ENCODE measurements around the gene GPR4. TPM values are rescaled to one million over a fixed set of nuclear protein-coding genes. Genes with fewer than 3 reads are reported as not detected.
"Not testable (repeated sequence)": the region's sequence is repeated elsewhere in the genome, so short reads cannot be mapped to it uniquely, and the experiment has no call there.

Gene GPR4
- total RNA-seq, 4 donors from 2014 or later, result 6.0 to 29.4 (median 12.0) TPM

DNA sequence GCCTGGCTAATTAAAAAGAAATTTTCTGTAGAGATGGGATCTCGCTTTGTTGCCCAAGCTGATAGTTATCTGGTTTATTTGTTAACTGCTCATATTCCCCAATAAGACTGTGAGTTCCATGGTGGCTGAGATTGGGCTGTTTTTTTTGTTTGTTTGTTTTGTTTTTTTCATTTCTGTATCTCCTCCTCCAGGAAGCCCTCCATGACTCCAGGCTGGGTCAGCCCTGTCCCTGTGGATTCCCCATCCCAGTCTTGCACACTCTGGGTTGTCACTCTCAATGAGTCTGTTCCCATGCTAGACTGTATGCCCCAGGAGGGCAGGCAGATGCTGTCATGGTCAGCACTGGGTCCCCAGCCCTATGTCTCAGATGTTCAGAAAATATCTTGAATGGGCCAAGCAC is 34.3 kb upstream of the GPR4 start:
- DNase-seq (ENCODE audit: low spot score), result no peak
- ATAC-seq (ENCODE audit: low FRiP score), result no peak
- TF ChIP-seq, protein P1, sequence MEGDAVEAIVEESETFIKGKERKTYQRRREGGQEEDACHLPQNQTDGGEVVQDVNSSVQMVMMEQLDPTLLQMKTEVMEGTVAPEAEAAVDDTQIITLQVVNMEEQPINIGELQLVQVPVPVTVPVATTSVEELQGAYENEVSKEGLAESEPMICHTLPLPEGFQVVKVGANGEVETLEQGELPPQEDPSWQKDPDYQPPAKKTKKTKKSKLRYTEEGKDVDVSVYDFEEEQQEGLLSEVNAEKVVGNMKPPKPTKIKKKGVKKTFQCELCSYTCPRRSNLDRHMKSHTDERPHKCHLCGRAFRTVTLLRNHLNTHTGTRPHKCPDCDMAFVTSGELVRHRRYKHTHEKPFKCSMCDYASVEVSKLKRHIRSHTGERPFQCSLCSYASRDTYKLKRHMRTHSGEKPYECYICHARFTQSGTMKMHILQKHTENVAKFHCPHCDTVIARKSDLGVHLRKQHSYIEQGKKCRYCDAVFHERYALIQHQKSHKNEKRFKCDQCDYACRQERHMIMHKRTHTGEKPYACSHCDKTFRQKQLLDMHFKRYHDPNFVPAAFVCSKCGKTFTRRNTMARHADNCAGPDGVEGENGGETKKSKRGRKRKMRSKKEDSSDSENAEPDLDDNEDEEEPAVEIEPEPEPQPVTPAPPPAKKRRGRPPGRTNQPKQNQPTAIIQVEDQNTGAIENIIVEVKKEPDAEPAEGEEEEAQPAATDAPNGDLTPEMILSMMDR (IDR thresholded peaks at IDR 0.05), result no peak

DNA sequence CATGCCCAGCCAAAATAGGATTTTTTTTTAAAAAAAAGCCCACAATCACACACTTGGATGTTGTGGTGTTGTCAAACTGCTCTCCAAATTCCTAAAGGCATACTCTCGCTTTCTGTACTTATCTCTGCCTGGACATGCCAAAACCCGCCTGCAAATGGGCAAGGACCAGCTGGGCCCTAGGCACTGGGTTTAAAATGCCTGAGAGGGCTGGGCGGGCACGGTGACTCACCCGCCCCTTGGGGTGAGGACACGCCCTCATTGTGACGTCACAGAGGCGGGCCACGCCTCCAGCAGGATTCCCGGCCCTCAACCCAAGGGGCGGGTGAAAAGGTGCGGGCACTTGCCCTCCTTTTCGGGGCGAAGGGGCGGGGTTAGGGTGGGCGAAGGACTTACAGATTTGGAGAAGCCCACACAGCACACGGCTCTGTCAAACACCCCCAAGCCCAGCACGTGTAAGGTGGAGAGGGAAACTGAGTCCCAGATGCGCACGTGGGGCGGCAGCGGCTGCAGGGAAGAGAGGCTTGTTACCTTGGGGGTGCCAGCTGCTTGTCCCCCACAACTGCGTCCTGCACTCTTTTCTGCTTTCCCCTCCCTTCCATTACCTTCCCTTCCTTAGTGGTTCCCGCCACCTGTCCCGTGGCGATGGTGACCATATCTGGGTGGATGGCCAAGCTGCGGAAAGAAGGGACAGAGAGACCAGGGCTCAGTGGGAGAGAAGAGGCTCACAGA is 30.6 kb upstream of the GPR4 start:
- ATAC-seq (ENCODE audit: low FRiP score), result peak; percentile 97
- TF ChIP-seq, protein P1 (IDR thresholded peaks at IDR 0.05), result no peak
- DNase-seq (ENCODE audit: low spot score), result peak; percentile 60

GRCh38 chr19:45630463-45630862 is 28.5 kb upstream of the GPR4 start:
- ATAC-seq (ENCODE audit: low FRiP score) (no peak), DNase-seq (ENCODE audit: low spot score) (no peak)
- TF ChIP-seq, protein P1 (IDR thresholded peaks at IDR 0.05), result no peak

- no peak for DNase-seq (ENCODE audit: low spot score)
- no peak for ATAC-seq (ENCODE audit: low FRiP score)
- TF ChIP-seq, protein P1 (IDR thresholded peaks at IDR 0.05), result no peak
These were observed 27.7 kb upstream of the GPR4 start for GRCh38 chr19:45629704-45630103.

- DNase-seq (ENCODE audit: low spot score), result not testable (repeated sequence)
These were observed 26.2 kb upstream of the GPR4 start for GRCh38 chr19:45628219-45628618.

GRCh38 chr19:45623984-45624383 is 22.0 kb upstream of the GPR4 start:
- TF ChIP-seq, protein P1 (IDR thresholded peaks at IDR 0.05), result no peak
- no peak for ATAC-seq (ENCODE audit: low FRiP score)
- DNase-seq (ENCODE audit: low spot score), result no peak

More at GRCh38 chr19:45628219-45628618, 26.2 kb upstream of the GPR4 start:
- ATAC-seq (ENCODE audit: low FRiP score), result not testable (repeated sequence)

GRCh38 chr19:45621976-45622503 is 20.0 kb upstream of the GPR4 start:
- ATAC-seq (ENCODE audit: low FRiP score) (no peak), DNase-seq (ENCODE audit: low spot score) (no peak)
- TF ChIP-seq, protein P1 (IDR thresholded peaks at IDR 0.05), result no peak

Data from omental fat pad (tissue), 4 donors.